MM.1S (cell line): ENCODE measurements around the gene TSPAN9.

Experiments
- EZH2 ChIP-seq: fragments of 300-600 bp; sonication (generic); optimal IDR thresholded peaks from 2 replicates; pipeline ENCODE3; 2017; ENCODE audit warnings: low read depth, mild to moderate bottlenecking, antibody characterized with exemption, low read length, mixed read lengths
- EZH2phosphoT487 ChIP-seq: fragments of 300-600 bp; sonication (generic); IDR thresholded peaks from 2 replicates; pipeline ENCODE4 v1.6.1; 2018; ENCODE audit warnings: antibody characterized with exemption, low read length
- TF ChIP-seq, protein P1 (sequence below): fragments of 300-600 bp; sonication (generic); IDR thresholded peaks from 2 replicates; pipeline ENCODE4 v1.5.1; 2016; ENCODE audit warnings: antibody characterized with exemption, low read length, mixed read lengths

GRCh38 chr12:3085341-3086139 is 8.4 kb downstream of the TSPAN9 start:
- TF ChIP-seq, protein P1, sequence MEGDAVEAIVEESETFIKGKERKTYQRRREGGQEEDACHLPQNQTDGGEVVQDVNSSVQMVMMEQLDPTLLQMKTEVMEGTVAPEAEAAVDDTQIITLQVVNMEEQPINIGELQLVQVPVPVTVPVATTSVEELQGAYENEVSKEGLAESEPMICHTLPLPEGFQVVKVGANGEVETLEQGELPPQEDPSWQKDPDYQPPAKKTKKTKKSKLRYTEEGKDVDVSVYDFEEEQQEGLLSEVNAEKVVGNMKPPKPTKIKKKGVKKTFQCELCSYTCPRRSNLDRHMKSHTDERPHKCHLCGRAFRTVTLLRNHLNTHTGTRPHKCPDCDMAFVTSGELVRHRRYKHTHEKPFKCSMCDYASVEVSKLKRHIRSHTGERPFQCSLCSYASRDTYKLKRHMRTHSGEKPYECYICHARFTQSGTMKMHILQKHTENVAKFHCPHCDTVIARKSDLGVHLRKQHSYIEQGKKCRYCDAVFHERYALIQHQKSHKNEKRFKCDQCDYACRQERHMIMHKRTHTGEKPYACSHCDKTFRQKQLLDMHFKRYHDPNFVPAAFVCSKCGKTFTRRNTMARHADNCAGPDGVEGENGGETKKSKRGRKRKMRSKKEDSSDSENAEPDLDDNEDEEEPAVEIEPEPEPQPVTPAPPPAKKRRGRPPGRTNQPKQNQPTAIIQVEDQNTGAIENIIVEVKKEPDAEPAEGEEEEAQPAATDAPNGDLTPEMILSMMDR = no peak
- TF ChIP-seq EZH2 (no peak), EZH2phosphoT487 (no peak)
